Measurements from ENCODE around the gene RPL11. TPM values are rescaled to one million over a fixed set of nuclear protein-coding genes. Genes with fewer than 3 reads are reported as not detected.
A peak's percentile ranks its signal among the peaks of the same experiment; 100 is the strongest.
"Not testable (repeated sequence)": the region's sequence is repeated elsewhere in the genome, so short reads cannot be mapped to it uniquely, and the experiment has no call there.

The RPL11 gene
- total RNA-seq, 2 donors from 2014 or later: 553 to 720 TPM

DNA sequence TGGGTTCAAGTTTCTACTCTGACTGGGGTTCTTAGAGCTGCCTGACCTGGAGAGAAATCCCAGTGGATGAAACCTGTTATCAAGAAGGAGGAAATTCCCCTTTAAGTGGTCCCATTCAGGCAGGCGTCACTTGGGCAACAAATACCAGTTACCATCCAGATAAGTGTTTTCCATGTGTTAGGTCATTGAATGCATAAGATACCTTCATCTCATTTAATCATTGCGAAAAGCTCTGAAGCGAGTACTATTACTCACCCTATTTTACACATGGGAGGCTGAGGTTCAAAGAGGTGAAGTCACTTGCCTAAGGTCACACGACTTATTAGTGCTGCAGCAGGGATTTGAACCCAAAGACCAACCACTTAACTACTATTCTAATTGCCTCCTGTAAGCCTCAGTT lies 45.5 kb upstream of the RPL11 start:
- intact Hi-C loops (cut with DNase I): no loop called here
- Histone ChIP-seq H3K4me1 (peaks cover 3% of the 10 kb centered on the region), H3K27me3 (no peaks in the 10 kb centered on the region), H3K36me3 (replicated peaks in 1 of 2; ENCODE audit: insufficient read depth in 1 of 2, low read depth in 2 of 2) (no peaks in the 10 kb centered on the region), H3K9me3 (no peaks in the 10 kb centered on the region), H3K27ac (no peak overlapping the region), H3K4me3 (no peak overlapping the region)
- TF ChIP-seq POLR2A (IDR thresholded peaks at IDR 0.05) (no peak), CTCF (IDR thresholded peaks at IDR 0.05) (no peak)
- ATAC-seq (no peak), DNase-seq (no peak)
- WGBS, 2 donors: 75 to 94% methylated on average over 4 of the region's 4 CpGs

DNA sequence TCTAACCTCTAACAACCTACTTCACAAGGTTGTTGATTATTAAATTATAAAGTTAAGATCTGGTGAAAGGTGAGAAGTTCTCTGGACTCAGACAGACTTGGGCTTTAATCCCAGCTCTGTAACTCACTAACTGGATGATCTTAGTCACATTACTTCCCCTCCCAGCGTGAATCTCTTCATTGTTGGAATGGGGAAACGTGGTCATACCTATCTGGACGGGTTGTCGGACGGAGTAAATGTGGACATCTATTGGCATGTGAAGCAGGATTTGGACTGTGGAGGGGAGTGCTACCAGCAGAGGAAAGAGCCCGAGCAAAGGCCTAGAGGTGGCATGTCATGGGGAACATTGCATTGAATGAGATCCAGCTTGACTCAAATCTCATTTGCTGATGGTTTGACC lies 45.1 kb upstream of the RPL11 start:
- no peak for DNase-seq
- no peaks in the 10 kb centered on the region for H3K36me3 ChIP-seq (replicated peaks in 1 of 2; ENCODE audit: insufficient read depth in 1 of 2, low read depth in 2 of 2)
- H3K27ac ChIP-seq: no peak overlapping the region
- ATAC-seq: no peak
- no peak overlapping the region for H3K4me3 ChIP-seq
- intact Hi-C loops (cut with DNase I): no loop called here
- H3K9me3 ChIP-seq: no peaks in the 10 kb centered on the region
- no peaks in the 10 kb centered on the region for H3K27me3 ChIP-seq
- peaks cover 4% of the 10 kb centered on the region for H3K4me1 ChIP-seq
- 64 to 83% methylated on average over 6 of the region's 6 CpGs for WGBS, 2 donors
- TF ChIP-seq POLR2A (IDR thresholded peaks at IDR 0.05) (no peak), CTCF (IDR thresholded peaks at IDR 0.05) (no peak)

GRCh38 chr1:23648576-23648975 lies 43.0 kb upstream of the RPL11 start:
- Histone ChIP-seq H3K9me3 (no peaks in the 10 kb centered on the region), H3K4me1 (peaks cover 4% of the 10 kb centered on the region), H3K36me3 (replicated peaks in 1 of 2; ENCODE audit: insufficient read depth in 1 of 2, low read depth in 2 of 2) (no peaks in the 10 kb centered on the region), H3K27ac (no peak overlapping the region), H3K27me3 (no peaks in the 10 kb centered on the region), H3K4me3 (no peak overlapping the region)
- intact Hi-C loops (cut with DNase I): no loop called here
- WGBS, 2 donors: 88 to 91% methylated on average over 6 of the region's 6 CpGs
- no peak for TF ChIP-seq POLR2A (IDR thresholded peaks at IDR 0.05)
- ATAC-seq (no peak), DNase-seq (no peak)

GRCh38 chr1:23649157-23649556 lies 42.4 kb upstream of the RPL11 start:
- H3K4me3 ChIP-seq; H3K27me3 ChIP-seq; ATAC-seq; H3K36me3 ChIP-seq (replicated peaks in 1 of 2; ENCODE audit: insufficient read depth in 1 of 2, low read depth in 2 of 2); H3K9me3 ChIP-seq; H3K4me1 ChIP-seq; DNase-seq; intact Hi-C loops (cut with DNase I); H3K27ac ChIP-seq: not testable (repeated sequence)
- WGBS, 2 donors: 88 to 89% methylated on average over 11 of the region's 11 CpGs

DNA sequence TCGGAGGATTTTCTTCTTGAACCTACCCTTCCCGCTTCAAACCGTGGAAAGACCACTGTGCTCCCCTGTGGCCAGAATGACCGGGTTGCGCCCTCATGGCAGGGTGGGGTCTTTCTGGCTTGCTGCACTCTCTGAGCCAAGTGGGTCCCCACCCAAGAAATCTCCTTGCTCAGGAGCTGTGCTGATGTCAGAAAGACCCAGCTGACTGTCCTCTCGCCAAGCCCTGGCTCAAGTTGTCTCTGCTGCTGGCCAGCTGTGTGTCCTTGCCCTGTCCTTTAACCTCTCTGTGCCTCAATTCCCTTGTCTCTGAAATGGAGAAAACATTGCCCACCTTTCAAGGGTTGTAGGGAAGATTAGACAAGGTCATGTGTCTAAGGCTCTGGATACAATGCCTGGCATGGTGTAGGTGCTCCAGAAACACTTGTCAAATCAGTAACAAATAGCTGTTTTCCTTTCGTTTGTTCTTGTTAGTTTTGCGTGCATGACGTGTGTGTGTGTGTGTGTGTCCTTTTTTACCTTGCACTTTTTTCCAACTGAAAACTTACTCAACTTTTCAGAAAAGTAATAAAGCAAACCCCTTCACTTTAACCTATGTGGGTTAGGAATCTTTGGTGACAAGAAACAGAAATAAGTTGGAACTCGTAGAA lies 41.1 kb upstream of the RPL11 start:
- TF ChIP-seq CTCF (IDR thresholded peaks at IDR 0.05) (no peak), POLR2A (IDR thresholded peaks at IDR 0.05) (no peak)
- H3K4me1 ChIP-seq: peaks cover 4% of the 10 kb centered on the region
- 53 to 55% methylated on average over 9 to 10 of the region's 10 CpGs for WGBS, 2 donors
- H3K27me3 ChIP-seq: no peaks in the 10 kb centered on the region
- peak overlapping the region in 1 of 4 donors; percentile 35 for H3K27ac ChIP-seq
- H3K36me3 ChIP-seq (replicated peaks in 1 of 2; ENCODE audit: insufficient read depth in 1 of 2, low read depth in 2 of 2): no peaks in the 10 kb centered on the region
- H3K4me3 ChIP-seq: no peak overlapping the region
- intact Hi-C loops (cut with DNase I): no loop called here
- H3K9me3 ChIP-seq: no peaks in the 10 kb centered on the region
- DNase-seq: no peak
- ATAC-seq: no peak

All from body of pancreas (tissue), 4 donors.